Kidney glomerular epithelial cell (primary cell): ENCODE data around the gene MROH2A.

ENCODE experiments used
- DNase-seq: peaks from one replicate; lab custom pipeline; 2025; lab: John Stamatoyannopoulos, UW

Gene MROH2A

GRCh38 chr2:233835230-233836186 lies 57.4 kb downstream of the MROH2A start:
- DNase-seq: no peak

GRCh38 chr2:233836359-233836758 lies 58.2 kb downstream of the MROH2A start:
- DNase-seq: no peak

GRCh38 chr2:233837694-233838229 lies 59.6 kb downstream of the MROH2A start:
- DNase-seq: no peak

GRCh38 chr2:233838251-233838650 lies 60.1 kb downstream of the MROH2A start:
- DNase-seq: no peak

- no peak for DNase-seq
These were observed 60.8 kb downstream of the MROH2A start for GRCh38 chr2:233838726-233839446.

- no peak for DNase-seq
These were observed 61.3 kb downstream of the MROH2A start for GRCh38 chr2:233839447-233839820.

GRCh38 chr2:233840520-233840919 lies 62.4 kb downstream of the MROH2A start:
- DNase-seq: no peak

GRCh38 chr2:233841183-233841582 lies 63.1 kb downstream of the MROH2A start:
- DNase-seq: no peak

- no peak for DNase-seq
These were observed 66.1 kb downstream of the MROH2A start for GRCh38 chr2:233844064-233844807.

GRCh38 chr2:233844836-233845235 lies 66.7 kb downstream of the MROH2A start:
- DNase-seq: no peak

- DNase-seq: no peak
These were observed 67.4 kb downstream of the MROH2A start for GRCh38 chr2:233845301-233846060.

GRCh38 chr2:233846387-233847247 lies 68.5 kb downstream of the MROH2A start:
- no peak for DNase-seq

- DNase-seq: no peak
These were observed 69.2 kb downstream of the MROH2A start for GRCh38 chr2:233847248-233847898.

GRCh38 chr2:233848276-233848675 lies 70.1 kb downstream of the MROH2A start:
- DNase-seq: no peak

GRCh38 chr2:233849607-233850271 lies 71.6 kb downstream of the MROH2A start:
- no peak for DNase-seq

GRCh38 chr2:233850745-233851144 lies 72.6 kb downstream of the MROH2A start:
- no peak for DNase-seq

- no peak for DNase-seq
These were observed 73.0 kb downstream of the MROH2A start for GRCh38 chr2:233851169-233851568.

GRCh38 chr2:233852056-233852455 lies 73.9 kb downstream of the MROH2A start:
- no peak for DNase-seq

GRCh38 chr2:233853353-233853752 lies 75.2 kb downstream of the MROH2A start:
- no peak for DNase-seq
